K562 (cell line): Measurements from ENCODE around the gene GALNT16. TPM values are rescaled to one million over a fixed set of nuclear protein-coding genes. Genes with fewer than 3 reads are reported as not detected.

ENCODE experiments used
- ATAC-seq: fragments of 200-7000 bp; cut with Tn5 transposase; 3 replicates; pipeline ENCODE4 v1.9.1; 2020; ENCODE audit warnings: moderate library complexity
- BruUV-seq: library from RNA; stranded (reverse); fragments of 400-500 nt; replicated peaks from 2 replicates; lab custom pipeline; 2021; lab: Mats Ljungman, UMichigan
- CTCF ChIA-PET: fragments of 300-600 bp; formaldehyde crosslinking; extraction: SDS; loops from one replicate; lab custom pipeline; 2021; ENCODE audit warnings: low intra/inter-chr PET ratio; lab: Yijun Ruan, JAX
- POLR2A ChIA-PET: fragments of 300-600, 350-650 bp; sonication (Branson Sonifier 250); formaldehyde crosslinking; extraction: SDS; loops from one replicate; lab custom pipeline; 2021; ENCODE audit warnings: antibody characterized with exemption, inconsistent platforms; lab: Yijun Ruan, JAX
- DNase-seq, 4 experiments: peaks; one replicate each; pipeline versions ENCODE4 v3.0.0 to v3.0.0-alpha.2; 2011 to 2018; ENCODE audit warnings: low spot score in 3 of 4, mixed read lengths in 3 of 4; ENCODE audit errors: extremely low read depth in 1 of 4
- FAIRE-seq: peaks from 2 replicates; lab custom pipeline; 2011; peaks lifted over from hg19 to GRCh38; lab: Jason Lieb, UNC
- H2AFZ ChIP-seq: 2 replicates; pipeline ENCODE4 v1.6.0; 2011; ENCODE audit warnings: low read depth, low read length, control low read depth, inconsistent platforms
- H3K27ac ChIP-seq: fragments of 200-600 bp; 3 replicates; pipeline ENCODE4 v1.8.0; 2011; ENCODE audit warnings: low read depth, mild to moderate bottlenecking, control low read depth, inconsistent platforms, low read length, moderate library complexity, mixed read lengths; ENCODE audit errors: extremely low read depth
- H3K27me3 ChIP-seq, 2 experiments: fragments of 300-600 bp in 1 of 2; 2 replicates in 1 of 2; 3 replicates in 1 of 2; pipeline versions ENCODE4 v1.6.0 to v1.8.0; 2011; ENCODE audit warnings: inconsistent platforms in 2 of 2, low read length in 2 of 2, mild to moderate bottlenecking in 1 of 2, mixed read lengths in 1 of 2, moderate library complexity in 1 of 2; ENCODE audit not compliant: control insufficient read depth in 2 of 2, insufficient read depth in 2 of 2
- H3K36me3 ChIP-seq: fragments of 300-600 bp; 3 replicates; pipeline ENCODE4 v1.8.0; 2011; ENCODE audit warnings: mild to moderate bottlenecking, low read length, inconsistent platforms; ENCODE audit not compliant: control insufficient read depth, insufficient read depth
- H3K4me1 ChIP-seq, 2 experiments: fragments of 200-600 bp in 1 of 2; replicated peaks in 1 of 2; 2 replicates in 1 of 2; 3 replicates in 1 of 2; pipeline versions ENCODE4 v1.5.1 to v1.8.0; 2011; ENCODE audit warnings: inconsistent platforms in 2 of 2, low read length in 2 of 2, mild to moderate bottlenecking in 1 of 2, mixed read lengths in 1 of 2, moderate library complexity in 1 of 2; ENCODE audit not compliant: control insufficient read depth in 2 of 2, insufficient read depth in 2 of 2
- H3K4me2 ChIP-seq: 2 replicates; pipeline ENCODE4 v1.6.1; 2011; ENCODE audit warnings: low read length, control low read depth, inconsistent platforms, mixed read lengths; ENCODE audit not compliant: insufficient read depth
- H3K4me3 ChIP-seq: fragments of 200-600 bp; sonication (generic), shearing (Covaris generic); 2 replicates; pipeline ENCODE4 v1.5.1; 2016; ENCODE audit warnings: control low read depth, inconsistent platforms
- H3K79me2 ChIP-seq: fragments of 200-600 bp; 3 replicates; pipeline ENCODE4 v1.8.0; 2011; ENCODE audit warnings: low read length, inconsistent platforms; ENCODE audit not compliant: control insufficient read depth, insufficient read depth
- H3K9ac ChIP-seq, 2 experiments: 2 replicates each; pipeline versions ENCODE4 v1.6.0 to v1.6.1; 2011; ENCODE audit warnings: low read depth in 2 of 2, low read length in 2 of 2, control low read depth in 1 of 2, inconsistent platforms in 1 of 2, mild to moderate bottlenecking in 1 of 2, mixed read lengths in 1 of 2; ENCODE audit not compliant: insufficient read depth in 1 of 2
- H3K9me1 ChIP-seq: one replicate; pipeline ENCODE4 v1.6.0; 2011; ENCODE audit warnings: inconsistent platforms, mild to moderate bottlenecking, low read length, moderate library complexity; ENCODE audit not compliant: control insufficient read depth, insufficient read depth
- H3K9me3 ChIP-seq: replicated peaks from 2 replicates; pipeline ENCODE4 v1.5.1; 2011; ENCODE audit warnings: low read depth, low read length, inconsistent platforms; ENCODE audit not compliant: control insufficient read depth, insufficient read depth
- H4K20me1 ChIP-seq: replicated peaks from 2 replicates; pipeline ENCODE4 v1.6.1; 2011; ENCODE audit warnings: low read length, inconsistent platforms, mixed read lengths; ENCODE audit not compliant: control insufficient read depth, insufficient read depth
- ARNT ChIP-seq, 2 experiments: fragments of 450-650 bp; IDR thresholded peaks; 2 replicates each; pipeline ENCODE4 v1.6.1; 2016; ENCODE audit warnings: mild to moderate bottlenecking in 1 of 2
- DNMT1 ChIP-seq: fragments of 450-650 bp; IDR thresholded peaks from 2 replicates; pipeline ENCODE4 v1.6.1; 2016; ENCODE audit warnings: antibody characterized with exemption, mild to moderate bottlenecking
- PRPF4 ChIP-seq: fragments of 200-400 bp; formaldehyde crosslinking; IDR thresholded peaks from one replicate; pipeline ENCODE4 v1.6.1; 2017; ENCODE audit warnings: low read length, low read depth, mild to moderate bottlenecking; ENCODE audit not compliant: insufficient read depth, poor library complexity, severe bottlenecking
- RBM22 ChIP-seq: fragments of 200-400 bp; formaldehyde crosslinking; IDR thresholded peaks from 2 replicates; pipeline ENCODE4 v1.6.1; 2018; ENCODE audit warnings: low read length, low read depth; ENCODE audit not compliant: poor library complexity, severe bottlenecking
- RNF2 ChIP-seq: sonication (generic); IDR thresholded peaks from 2 replicates; pipeline ENCODE4 v1.6.1; 2016
- ZBTB2 ChIP-seq: fragments of 450-650 bp; IDR thresholded peaks from 2 replicates; pipeline ENCODE4 v1.6.1; 2016; ENCODE audit warnings: antibody characterized with exemption
- ZNF583 ChIP-seq: fragments of 250-450 bp; sonication (Bioruptor Pico); IDR thresholded peaks from 2 replicates; pipeline ENCODE4 v1.4.0; 2020
- ZNF586 ChIP-seq: fragments of 450-650 bp; formaldehyde crosslinking; conservative IDR thresholded peaks from 2 replicates; pipeline ENCODE4 v1.4.0; 2020; ENCODE audit warnings: mild to moderate bottlenecking, moderate library complexity
- ZNF609 ChIP-seq: sonication (generic); formaldehyde crosslinking; IDR thresholded peaks from 2 replicates; pipeline ENCODE4 v1.8.1; 2023; ENCODE audit warnings: missing genetic modification reagents, mild to moderate bottlenecking, borderline replicate concordance
- WGBS: fragments of 100-300 bp; shearing (Covaris generic); methylation state at CpG from one replicate; pipeline ENCODE4 v1.1.6; 2016; ENCODE audit warnings: low coverage, mixed read lengths; ENCODE audit not compliant: insufficient coverage; ENCODE audit errors: missing lambda C conversion rate; 5-methylcytosine and 5-hydroxymethylcytosine counted together
- in situ Hi-C: fragments of 300-500 bp; cut with MboI; formaldehyde crosslinking; loops from 4 replicates; pipeline ENCODE4 v1.15.0; 2018; ENCODE audit warnings: inconsistent platforms, mixed read lengths
- intact Hi-C: fragments of 100-400 bp; cut with micrococcal nuclease; formaldehyde crosslinking; loops from 2 replicates; pipeline ENCODE4 v1.14.2; 2022
- polyA plus RNA-seq, 8 experiments: library from polyadenylated mRNA; depleted of rRNA in 4 of 8; stranded (reverse) in 5 of 8; unstranded in 3 of 8; fragments of >200 nt; fragmentation: Nextera tagmentation in 2 of 8; fragmentation: Illumina TruSeq in 1 of 8; extraction: Ambion mirVana in 2 of 8; extraction: Trizol in 1 of 8; gene quantifications; 2 replicates each; pipeline versions ENCODE4 v1.2.1 to v1.2.3, GENCODE V29; 2011 to 2014; ENCODE audit warnings: inconsistent platforms in 1 of 8, missing spikeins in 1 of 8
- total RNA-seq, 7 experiments: library from RNA; depleted of rRNA in 6 of 7; stranded (reverse); fragments of >200 nt in 6 of 7; fragmentation: Illumina TruSeq in 2 of 7; extraction: Trizol in 2 of 7; gene quantifications; 2 replicates each; pipeline versions ENCODE4 v1.2.1 to v1.2.3, GENCODE V29; 2011 to 2021; ENCODE audit warnings: low replicate concordance in 1 of 7

Gene GALNT16
- total and polyA plus RNA-seq, 9 of the 15 experiments (the other 6 are each of a cell fraction or from before 2014, with no cell fraction given) = not detected

GRCh38 chr14:69333791-69334337, 73.9 kb downstream of the GALNT16 start:
- no TSS peak for BruUV-seq
- DNase-seq (no peak), ATAC-seq (no peak), FAIRE-seq (no peak)
- TF ChIP-seq ZBTB2 = no peak
- no peak for TF ChIP-seq ZNF583 (CRISPR knock-in tag)
- Histone ChIP-seq H3K4me1 (no peaks in the 10 kb centered on the region), H3K9me3 (no peaks in the 10 kb centered on the region), H3K4me2 (no peak overlapping the region), H3K27ac (no peak overlapping the region), H3K36me3 (no peaks in the 10 kb centered on the region), H3K9ac (no peak overlapping the region), H3K9me1 (no peaks in the 10 kb centered on the region), H3K79me2 (no peaks in the 10 kb centered on the region), H3K27me3 (peaks cover 3 to 60% of the 10 kb centered on the region in 2 experiments; a peak in 4 of 5 replicates), H4K20me1 (peaks cover 4% of the 10 kb centered on the region; the same call in 1 of the 2 replicates), H2AFZ (no peak overlapping the region), H3K4me3 (no peak overlapping the region)
- intact Hi-C loops = no loop called here
- CTCF ChIA-PET = no interaction called here
- 4% methylated on average over 4 of the region's 4 CpGs for WGBS
- POLR2A ChIA-PET = interaction anchor here (0.6 kb wide), 1 partner anchor 13 kb away, joined by 3 read pairs; no protein-coding TSS in a partner anchor
- in situ Hi-C loops = no loop called here

GRCh38 chr14:69334576-69334975, 74.6 kb downstream of the GALNT16 start:
- Histone ChIP-seq H3K36me3 (no peaks in the 10 kb centered on the region), H3K9me1 (no peaks in the 10 kb centered on the region), H3K4me1 (no peaks in the 10 kb centered on the region), H3K79me2 (no peaks in the 10 kb centered on the region), H3K4me2 (no peak overlapping the region), H3K9ac (no peak overlapping the region), H3K9me3 (no peaks in the 10 kb centered on the region), H3K4me3 (no peak overlapping the region), H3K27ac (no peak overlapping the region), H3K27me3 (peaks cover 3 to 67% of the 10 kb centered on the region in 2 experiments; a peak in 4 of 5 replicates), H2AFZ (no peak overlapping the region), H4K20me1 (peaks cover 4% of the 10 kb centered on the region; the same call in 1 of the 2 replicates)
- no peak for ATAC-seq
- FAIRE-seq = no peak
- DNase-seq = no peak
- 0% methylated on average over 3 of the region's 6 CpGs for WGBS
- ChIA-PET CTCF (no interaction called here), POLR2A (no interaction called here)
- BruUV-seq = no TSS peak
- intact Hi-C loops (no loop called here), in situ Hi-C loops (no loop called here)
- TF ChIP-seq PRPF4 = no peak
- no peak for TF ChIP-seq ZNF586 (CRISPR knock-in tag)
- no peak for TF ChIP-seq RNF2
- no peak for TF ChIP-seq ZNF609
- no peak for TF ChIP-seq ARNT (IDR thresholded peaks at IDR 0.05)
- TF ChIP-seq RBM22 = no peak
- no peak for TF ChIP-seq DNMT1
